ENCODE data around the gene COX6A2.

- TF ChIP-seq CTCF (conservative IDR thresholded peaks at IDR 0.05; ENCODE audit: low read length) (no peak), EZH2phosphoT487 (IDR thresholded peaks at IDR 0.05; ENCODE audit: borderline replicate concordance) (no peak)
Observed at GRCh38 chr16:31416371-31416770, 11.8 kb downstream of the COX6A2 start.
